ENCODE measurements around the gene CXCL17.

DNA sequence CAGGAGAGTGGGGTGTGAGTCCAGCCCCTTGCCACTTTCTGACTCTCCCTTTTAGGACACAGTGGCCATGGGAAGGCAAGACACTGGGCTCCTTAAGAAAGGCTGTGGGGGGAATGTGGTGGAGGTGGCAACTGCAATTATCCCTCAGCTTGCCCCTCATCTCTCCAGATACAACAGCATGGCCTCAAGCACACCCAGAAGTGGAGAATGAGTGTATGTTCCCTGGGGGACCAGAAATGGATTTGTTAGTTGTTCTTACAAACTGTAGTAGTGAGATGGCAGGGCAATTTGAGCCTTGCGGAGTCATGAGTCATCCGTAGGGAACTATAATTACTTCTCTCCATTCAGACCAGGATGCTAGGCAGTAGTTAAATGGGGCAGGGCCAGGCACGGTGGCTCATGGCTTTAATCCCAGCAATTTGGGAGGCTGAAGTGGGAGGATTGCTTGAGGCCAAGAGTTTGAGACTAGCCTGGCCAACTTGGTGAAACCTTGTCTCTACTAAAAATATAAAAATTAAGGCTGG lies 25.6 kb upstream of the CXCL17 start:
- TF ChIP-seq, protein P1, sequence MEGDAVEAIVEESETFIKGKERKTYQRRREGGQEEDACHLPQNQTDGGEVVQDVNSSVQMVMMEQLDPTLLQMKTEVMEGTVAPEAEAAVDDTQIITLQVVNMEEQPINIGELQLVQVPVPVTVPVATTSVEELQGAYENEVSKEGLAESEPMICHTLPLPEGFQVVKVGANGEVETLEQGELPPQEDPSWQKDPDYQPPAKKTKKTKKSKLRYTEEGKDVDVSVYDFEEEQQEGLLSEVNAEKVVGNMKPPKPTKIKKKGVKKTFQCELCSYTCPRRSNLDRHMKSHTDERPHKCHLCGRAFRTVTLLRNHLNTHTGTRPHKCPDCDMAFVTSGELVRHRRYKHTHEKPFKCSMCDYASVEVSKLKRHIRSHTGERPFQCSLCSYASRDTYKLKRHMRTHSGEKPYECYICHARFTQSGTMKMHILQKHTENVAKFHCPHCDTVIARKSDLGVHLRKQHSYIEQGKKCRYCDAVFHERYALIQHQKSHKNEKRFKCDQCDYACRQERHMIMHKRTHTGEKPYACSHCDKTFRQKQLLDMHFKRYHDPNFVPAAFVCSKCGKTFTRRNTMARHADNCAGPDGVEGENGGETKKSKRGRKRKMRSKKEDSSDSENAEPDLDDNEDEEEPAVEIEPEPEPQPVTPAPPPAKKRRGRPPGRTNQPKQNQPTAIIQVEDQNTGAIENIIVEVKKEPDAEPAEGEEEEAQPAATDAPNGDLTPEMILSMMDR (IDR thresholded peaks at IDR 0.05) = no peak
- no peak for TF ChIP-seq POLR2A (IDR thresholded peaks at IDR 0.05)
